OCI-LY1 (cell line): ENCODE data around the gene P3H3.

ENCODE experiments used
- H2AFZ ChIP-seq: fragments of 200-600 bp; sonication (generic), shearing (Covaris generic); 2 replicates; pipeline ENCODE4 v1.6.0; 2014; ENCODE audit warnings: antibody characterized with exemption, mild to moderate bottlenecking, low read length
- H3F3A ChIP-seq: fragments of 200-600 bp; sonication (generic), shearing (Covaris generic); 2 replicates; pipeline ENCODE4 v1.6.0; 2014; ENCODE audit warnings: mild to moderate bottlenecking, antibody characterized with exemption, low read length, moderate library complexity; ENCODE audit not compliant: insufficient read depth
- H3K27ac ChIP-seq: fragments of 200-600 bp; sonication (generic); 2 replicates; pipeline ENCODE4 v1.5.1; 2014; ENCODE audit warnings: low read length, mixed run types, mild to moderate bottlenecking, low read depth; ENCODE audit not compliant: poor library complexity, severe bottlenecking
- H3K27me3 ChIP-seq: fragments of 200-600 bp; sonication (generic); 2 replicates; pipeline ENCODE4 v1.6.0; 2014; ENCODE audit warnings: antibody characterized with exemption, mild to moderate bottlenecking, low read length, moderate library complexity; ENCODE audit not compliant: insufficient read depth
- H3K36me3 ChIP-seq: fragments of 200-600 bp; sonication (generic); 2 replicates; pipeline ENCODE4 v1.6.1; 2014; ENCODE audit warnings: mild to moderate bottlenecking, antibody characterized with exemption, low read length, moderate library complexity, mixed read lengths; ENCODE audit not compliant: insufficient read depth
- H3K4me1 ChIP-seq: fragments of 200-600 bp; sonication (generic); 2 replicates; pipeline ENCODE4 v1.5.1; 2014; ENCODE audit warnings: mild to moderate bottlenecking, low read length, moderate library complexity; ENCODE audit not compliant: insufficient read depth, severe bottlenecking
- H3K4me2 ChIP-seq: fragments of 200-600 bp; sonication (generic), shearing (Covaris generic); 2 replicates; pipeline ENCODE4 v1.6.1; 2014; ENCODE audit warnings: low read length
- H3K4me3 ChIP-seq: fragments of 200-600 bp; sonication (generic); 2 replicates; pipeline ENCODE4 v1.5.1; 2014; ENCODE audit warnings: low read length, low read depth, mild to moderate bottlenecking, mixed read lengths; ENCODE audit not compliant: poor library complexity, severe bottlenecking
- H3K79me2 ChIP-seq: fragments of 200-600 bp; shearing (Covaris generic); 2 replicates; pipeline ENCODE4 v1.6.1; 2016; ENCODE audit warnings: mixed run types, low read length, mixed read lengths; ENCODE audit not compliant: insufficient read depth
- H3K9ac ChIP-seq: fragments of 200-600 bp; sonication (generic), shearing (Covaris generic); 2 replicates; pipeline ENCODE4 v1.6.1; 2014; ENCODE audit warnings: mild to moderate bottlenecking, low read length, mixed read lengths
- H3K9me2 ChIP-seq: fragments of 200-600 bp; sonication (generic), shearing (Covaris generic); 2 replicates; pipeline ENCODE4 v1.6.1; 2014; ENCODE audit warnings: low read depth, mild to moderate bottlenecking, low read length, mixed read lengths
- H3K9me3 ChIP-seq: fragments of 200-600 bp; shearing (Covaris generic); 2 replicates; pipeline ENCODE4 v1.6.1; 2014; ENCODE audit warnings: low read length, mixed read lengths
- H4K20me1 ChIP-seq: fragments of 200-600 bp; sonication (generic), shearing (Covaris generic); 2 replicates; pipeline ENCODE4 v1.6.0; 2016; ENCODE audit warnings: mild to moderate bottlenecking, low read length; ENCODE audit not compliant: insufficient read depth
- CTCF ChIP-seq: fragments of 200-600 bp; sonication (generic), shearing (Covaris generic); IDR thresholded peaks from 2 replicates; pipeline ENCODE4 v1.5.1; 2017; ENCODE audit warnings: mild to moderate bottlenecking, antibody characterized with exemption, low read length, moderate library complexity, mixed read lengths
- EZH2 ChIP-seq: fragments of 200-600 bp; sonication (generic), shearing (Covaris generic); IDR thresholded peaks from 2 replicates; pipeline ENCODE4 v1.8.0; 2017; ENCODE audit warnings: borderline replicate concordance, mixed run types, mild to moderate bottlenecking, antibody characterized with exemption, low read length, moderate library complexity, mixed read lengths

The P3H3 gene

GRCh38 chr12:6830999-6831398 is 2.8 kb downstream of the P3H3 start:
- Histone ChIP-seq H3K9ac (no peak overlapping the region), H3K79me2 (no peaks in the 10 kb centered on the region), H3K4me3 (no peak overlapping the region), H3K27me3 (no peaks in the 10 kb centered on the region), H3K27ac (no peak overlapping the region), H4K20me1 (no peaks in the 10 kb centered on the region), H3K4me2 (no peak overlapping the region), H3K4me1 (peaks cover 10% of the 10 kb centered on the region), H3K9me3 (no peaks in the 10 kb centered on the region), H2AFZ (no peak overlapping the region), H3K9me2 (no peaks in the 10 kb centered on the region), H3F3A (no peaks in the 10 kb centered on the region), H3K36me3 (no peaks in the 10 kb centered on the region)
- TF ChIP-seq EZH2 (no peak), CTCF (no peak)

- H3K9ac ChIP-seq = no peak overlapping the region
- H3K4me1 ChIP-seq = peaks cover 10% of the 10 kb centered on the region
- no peaks in the 10 kb centered on the region for H4K20me1 ChIP-seq
- H3K79me2 ChIP-seq = no peaks in the 10 kb centered on the region
- no peak overlapping the region for H2AFZ ChIP-seq
- no peaks in the 10 kb centered on the region for H3F3A ChIP-seq
- no peak overlapping the region for H3K4me2 ChIP-seq
- no peaks in the 10 kb centered on the region for H3K9me3 ChIP-seq
- no peak overlapping the region for H3K4me3 ChIP-seq
- H3K9me2 ChIP-seq = no peaks in the 10 kb centered on the region
- no peak overlapping the region for H3K27ac ChIP-seq
- H3K27me3 ChIP-seq = no peaks in the 10 kb centered on the region
- no peaks in the 10 kb centered on the region for H3K36me3 ChIP-seq
- TF ChIP-seq EZH2 (no peak), CTCF (no peak)
Observed at GRCh38 chr12:6831450-6831995, 3.3 kb downstream of the P3H3 start.

GRCh38 chr12:6832125-6832524 is 3.9 kb downstream of the P3H3 start:
- Histone ChIP-seq H2AFZ (no peak overlapping the region), H3F3A (no peaks in the 10 kb centered on the region), H4K20me1 (no peaks in the 10 kb centered on the region), H3K4me2 (no peak overlapping the region), H3K4me1 (peaks cover 10% of the 10 kb centered on the region), H3K4me3 (no peak overlapping the region), H3K9ac (no peak overlapping the region), H3K36me3 (no peaks in the 10 kb centered on the region), H3K27me3 (no peaks in the 10 kb centered on the region), H3K27ac (no peak overlapping the region), H3K79me2 (no peaks in the 10 kb centered on the region), H3K9me2 (no peaks in the 10 kb centered on the region), H3K9me3 (no peaks in the 10 kb centered on the region)
- TF ChIP-seq EZH2 = no peak
- TF ChIP-seq CTCF = no peak
